Activated CD4-positive, alpha-beta T cell treated with anti-CD3 and anti-CD28 coated beads, Interleukin-2, amount 10 ng/mL, durations not matched to agents 24 days and 14 days (primary cell): ENCODE data around the gene FIBP. TPM values are rescaled to one million over a fixed set of nuclear protein-coding genes. Genes with fewer than 3 reads are reported as not detected.

Experiments
- DNase-seq: peaks from one replicate; pipeline ENCODE4 v3.0.0; 2022
- H3K27ac Mint-ChIP-seq: one replicate; pipeline ENCODE4 v1.8.0; 2022; ENCODE audit warnings: mild to moderate bottlenecking, mixed read lengths
- H3K27me3 Mint-ChIP-seq: one replicate; pipeline ENCODE4 v1.8.0; 2022; ENCODE audit warnings: mixed read lengths
- H3K36me3 Mint-ChIP-seq: one replicate; pipeline ENCODE4 v1.8.0; 2022; ENCODE audit warnings: low read depth, mild to moderate bottlenecking, mixed read lengths
- H3K4me1 Mint-ChIP-seq: one replicate; pipeline ENCODE4 v1.8.0; 2021; ENCODE audit warnings: mixed read lengths
- H3K4me3 Mint-ChIP-seq: one replicate; pipeline ENCODE4 v1.8.0; 2022; ENCODE audit warnings: mild to moderate bottlenecking, moderate library complexity, mixed read lengths
- H3K9me3 Mint-ChIP-seq: one replicate; pipeline ENCODE4 v1.8.0; 2021; ENCODE audit warnings: mixed read lengths
- intact Hi-C: fragments of 100-400 bp; cut with micrococcal nuclease; formaldehyde crosslinking; loops from one replicate; pipeline ENCODE4 v1.15.1; 2023
- total RNA-seq: library from RNA; stranded (reverse); gene quantifications from 2 replicates; pipeline ENCODE4 v1.2.3, GENCODE V29; 2022

The FIBP gene
- total RNA-seq, 1 donor from 2014 or later = 91.0 TPM

GRCh38 chr11:65859095-65859811, 29.0 kb downstream of the FIBP start:
- Mint-ChIP-seq H3K27ac (peak overlapping the region; percentile 94), H3K4me1 (peaks cover 44% of the 10 kb centered on the region), H3K27me3 (no peaks in the 10 kb centered on the region), H3K36me3 (peaks cover 54% of the 10 kb centered on the region), H3K9me3 (no peaks in the 10 kb centered on the region), H3K4me3 (peak overlapping the region; percentile 92)
- DNase-seq = peak; percentile 99
- intact Hi-C loops = loop anchor here (1.0 to 2.0 kb wide), 5 partner anchors 14 to 196 kb away; partner anchors contain the start of genes FOSL1, RELA and SART1

- Mint-ChIP-seq H3K27me3 (no peaks in the 10 kb centered on the region), H3K4me1 (peaks cover 45% of the 10 kb centered on the region), H3K27ac (peak overlapping the region; percentile 94), H3K4me3 (peak overlapping the region; percentile 92), H3K9me3 (no peaks in the 10 kb centered on the region), H3K36me3 (peaks cover 57% of the 10 kb centered on the region)
- DNase-seq = no peak
- intact Hi-C loops = loop anchor here (1.0 to 2.0 kb wide), 10 partner anchors 15 to 243 kb away; partner anchors contain the start of genes BANF1, EIF1AD, FOSL1 and KAT5
Measured at GRCh38 chr11:65858681-65859087, 29.6 kb downstream of the FIBP start.

GRCh38 chr11:65857853-65858680, 30.2 kb downstream of the FIBP start, which contains the start of gene CFL1:
TSS of gene CFL1 (minus strand) at chr11:65858180. CDS start at chr11:65858099, 81 bp downstream.
- intact Hi-C loops = loop anchor here (1.0 to 2.0 kb wide), 6 partner anchors 25 to 243 kb away; partner anchors contain the start of genes BANF1, EIF1AD, KAT5 and PCNX3
- Mint-ChIP-seq H3K27ac (peak within 1 kb of the TSS; percentile 94), H3K36me3 (peaks cover 57% of the 10 kb centered on the region), H3K27me3 (no peaks in the 10 kb centered on the region), H3K9me3 (no peaks in the 10 kb centered on the region), H3K4me1 (peaks cover 47% of the 10 kb centered on the region), H3K4me3 (peak within 1 kb of the TSS; percentile 94)
- DNase-seq = peak; percentile 99

GRCh38 chr11:65857500-65857852, 30.8 kb downstream of the FIBP start:
- intact Hi-C loops = no loop called here
- H3K4me1 Mint-ChIP-seq = peaks cover 44% of the 10 kb centered on the region
- H3K4me3 Mint-ChIP-seq = peak overlapping the region; percentile 94
- H3K9me3 Mint-ChIP-seq = no peaks in the 10 kb centered on the region
- peaks cover 56% of the 10 kb centered on the region for H3K36me3 Mint-ChIP-seq
- DNase-seq = peak; percentile 90
- no peaks in the 10 kb centered on the region for H3K27me3 Mint-ChIP-seq
- peak overlapping the region; percentile 62 for H3K27ac Mint-ChIP-seq

GRCh38 chr11:65856689-65857499, 31.4 kb downstream of the FIBP start:
- Mint-ChIP-seq H3K4me1 (peaks cover 41% of the 10 kb centered on the region), H3K9me3 (no peaks in the 10 kb centered on the region), H3K27me3 (no peaks in the 10 kb centered on the region), H3K27ac (peak overlapping the region; percentile 81), H3K4me3 (peak overlapping the region; percentile 94), H3K36me3 (peaks cover 59% of the 10 kb centered on the region)
- intact Hi-C loops = no loop called here
- DNase-seq = peak; percentile 96

GRCh38 chr11:65855927-65856363, 32.3 kb downstream of the FIBP start:
- no peak for DNase-seq
- H3K36me3 Mint-ChIP-seq = peaks cover 62% of the 10 kb centered on the region
- intact Hi-C loops = no loop called here
- H3K4me1 Mint-ChIP-seq = peaks cover 38% of the 10 kb centered on the region
- no peaks in the 10 kb centered on the region for H3K27me3 Mint-ChIP-seq
- peak overlapping the region; percentile 94 for H3K4me3 Mint-ChIP-seq
- H3K27ac Mint-ChIP-seq = peak overlapping the region; percentile 81
- no peaks in the 10 kb centered on the region for H3K9me3 Mint-ChIP-seq

- Mint-ChIP-seq H3K36me3 (peaks cover 66% of the 10 kb centered on the region), H3K4me3 (peak overlapping the region; percentile 94), H3K4me1 (peaks cover 37% of the 10 kb centered on the region), H3K27me3 (no peaks in the 10 kb centered on the region), H3K9me3 (no peaks in the 10 kb centered on the region), H3K27ac (peak overlapping the region; percentile 62)
- intact Hi-C loops = no loop called here
- DNase-seq = no peak
Measured at GRCh38 chr11:65854852-65855837, 33.1 kb downstream of the FIBP start.

GRCh38 chr11:65854161-65854592, 34.1 kb downstream of the FIBP start:
- intact Hi-C loops = no loop called here
- no peak overlapping the region for H3K27ac Mint-ChIP-seq
- no peak for DNase-seq
- H3K4me3 Mint-ChIP-seq = peak overlapping the region; percentile 47
- H3K4me1 Mint-ChIP-seq = peaks cover 33% of the 10 kb centered on the region
- H3K27me3 Mint-ChIP-seq = no peaks in the 10 kb centered on the region
- peaks cover 70% of the 10 kb centered on the region for H3K36me3 Mint-ChIP-seq
- H3K9me3 Mint-ChIP-seq = no peaks in the 10 kb centered on the region

GRCh38 chr11:65853246-65853979, 34.9 kb downstream of the FIBP start:
- H3K4me3 Mint-ChIP-seq = no peak overlapping the region
- peaks cover 70% of the 10 kb centered on the region for H3K36me3 Mint-ChIP-seq
- H3K9me3 Mint-ChIP-seq = no peaks in the 10 kb centered on the region
- intact Hi-C loops = loop anchor here (1.0 kb wide), 1 partner anchor 19 kb away; no protein-coding TSS in a partner anchor
- no peaks in the 10 kb centered on the region for H3K27me3 Mint-ChIP-seq
- no peak for DNase-seq
- no peak overlapping the region for H3K27ac Mint-ChIP-seq
- peaks cover 32% of the 10 kb centered on the region for H3K4me1 Mint-ChIP-seq

- H3K4me1 Mint-ChIP-seq = peaks cover 30% of the 10 kb centered on the region
- H3K4me3 Mint-ChIP-seq = no peak overlapping the region
- no peak overlapping the region for H3K27ac Mint-ChIP-seq
- peak; percentile 58 for DNase-seq
- no peaks in the 10 kb centered on the region for H3K27me3 Mint-ChIP-seq
- no peaks in the 10 kb centered on the region for H3K9me3 Mint-ChIP-seq
- H3K36me3 Mint-ChIP-seq = peaks cover 69% of the 10 kb centered on the region
- intact Hi-C loops = loop anchor here (1.0 kb wide), 1 partner anchor 18 kb away; no protein-coding TSS in a partner anchor
Measured at GRCh38 chr11:65852508-65853245, 35.6 kb downstream of the FIBP start.

GRCh38 chr11:65851811-65852507, 36.3 kb downstream of the FIBP start:
- peaks cover 30% of the 10 kb centered on the region for H3K4me1 Mint-ChIP-seq
- H3K27me3 Mint-ChIP-seq = no peaks in the 10 kb centered on the region
- peaks cover 68% of the 10 kb centered on the region for H3K36me3 Mint-ChIP-seq
- H3K4me3 Mint-ChIP-seq = no peak overlapping the region
- DNase-seq = peak; percentile 58
- no peaks in the 10 kb centered on the region for H3K9me3 Mint-ChIP-seq
- intact Hi-C loops = no loop called here
- no peak overlapping the region for H3K27ac Mint-ChIP-seq
